Tibial nerve (tissue), 4 donors: ENCODE results near the gene ZGPAT. TPM values are rescaled to one million over a fixed set of nuclear protein-coding genes. Genes with fewer than 3 reads are reported as not detected.

Experiments used
- DNase-seq, 2 donors: peaks; one replicate each; pipeline ENCODE4 v3.0.0-alpha.2; 2019; ENCODE audit warnings: low spot score in 2 of 2
- H3K27ac ChIP-seq, 4 donors: fragments of 200-600 bp; sonication (generic) in 3 of 4; one replicate each; pipeline ENCODE4 v1.5.1; 2017 to 2019; ENCODE audit warnings: mild to moderate bottlenecking in 1 of 4
- H3K27me3 ChIP-seq, 2 donors: fragments of 200-600 bp; sonication (generic) in 1 of 2; one replicate each; pipeline versions ENCODE4 v1.5.1 to v1.6.0; 2017 to 2019
- H3K36me3 ChIP-seq, 3 donors: fragments of 200-600 bp; sonication (generic); one replicate each; pipeline ENCODE4 v1.5.1; 2018 to 2019
- H3K4me1 ChIP-seq, 4 donors: fragments of 200-600 bp; sonication (generic) in 3 of 4; one replicate each; pipeline ENCODE4 v1.5.1; 2017 to 2019
- H3K4me3 ChIP-seq, 4 donors: fragments of 200-600 bp; sonication (generic) in 3 of 4; one replicate each; pipeline ENCODE4 v1.5.1; 2017 to 2019; ENCODE audit warnings: mild to moderate bottlenecking in 1 of 4, moderate library complexity in 1 of 4
- H3K9me3 ChIP-seq, 4 donors: fragments of 200-600 bp; sonication (generic) in 3 of 4; one replicate each; pipeline ENCODE4 v1.5.1; 2017 to 2019
- EP300 ChIP-seq, 2 donors: sonication (generic); formaldehyde crosslinking; IDR thresholded peaks; one replicate each; pipeline ENCODE4 v1.6.1; 2017; ENCODE audit warnings: antibody characterized with exemption in 2 of 2, mild to moderate bottlenecking in 1 of 2
- POLR2A ChIP-seq, 2 donors: fragments of 450-650 bp; IDR thresholded peaks; one replicate each; pipeline ENCODE4 v1.6.1; 2017; ENCODE audit warnings: antibody characterized with exemption in 2 of 2, mild to moderate bottlenecking in 2 of 2, moderate library complexity in 2 of 2
- WGBS, 2 donors: methylation state at CpG; one replicate each; pipeline ENCODE4 v1.1.5; 2018; 5-methylcytosine and 5-hydroxymethylcytosine counted together
- total RNA-seq, 4 donors: library from RNA; depleted of rRNA; stranded (reverse); fragments of >200 nt; gene quantifications; one replicate each; pipeline ENCODE4 v1.1.0, GENCODE V29; 2016
- TF ChIP-seq, protein P1 (sequence below), 5 experiments: fragments of 200-600 bp in 3 of 5; fragments of 450-650 bp in 2 of 5; sonication (generic) in 3 of 5; IDR thresholded peaks; one replicate each; pipeline ENCODE4 v1.5.1; 2016 to 2019; ENCODE audit warnings: antibody characterized with exemption in 5 of 5, mild to moderate bottlenecking in 3 of 5, moderate library complexity in 2 of 5

The ZGPAT gene
- total RNA-seq, 4 donors from 2014 or later = 27.5 to 70.8 (median 40.9) TPM

DNA sequence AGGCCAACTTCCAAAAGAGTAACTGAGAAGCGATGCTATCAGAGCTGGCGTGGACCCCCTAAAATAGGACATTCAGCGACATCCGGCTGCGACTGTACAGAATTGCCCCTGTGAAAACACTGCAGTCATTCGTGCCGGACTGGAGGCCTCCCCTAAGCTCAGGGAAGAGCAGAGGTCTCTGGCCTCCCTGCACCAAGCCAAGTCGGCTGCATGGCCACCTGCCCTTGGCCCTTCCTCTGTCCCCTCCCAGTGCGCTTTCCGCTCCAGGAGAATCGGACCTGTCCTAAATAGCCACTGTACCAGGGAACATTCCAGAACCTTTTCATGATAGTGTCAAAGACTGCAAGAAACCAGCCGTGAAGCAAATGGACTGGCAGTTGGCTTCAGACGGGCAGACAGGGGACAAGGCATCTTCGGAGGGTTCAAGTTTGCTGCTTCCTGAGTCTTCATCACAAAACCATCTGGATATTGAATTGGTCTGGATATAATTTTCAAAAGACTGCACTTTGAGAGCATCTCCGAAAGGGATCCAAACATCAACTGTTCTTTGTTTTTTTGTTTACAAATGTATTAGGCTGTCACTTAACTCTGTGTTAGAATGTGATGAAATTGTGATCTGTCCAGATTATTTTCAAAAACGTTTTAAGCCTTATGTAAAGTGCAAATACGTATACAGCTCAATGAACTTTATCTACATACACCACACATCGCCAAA lies 48.3 kb downstream of the ZGPAT start:
- no peaks in the 10 kb centered on the region for H3K27me3 ChIP-seq
- no peaks in the 10 kb centered on the region for H3K4me1 ChIP-seq
- TF ChIP-seq POLR2A (IDR thresholded peaks at IDR 0.05) (no peak), EP300 (IDR thresholded peaks at IDR 0.05) (no peak)
- TF ChIP-seq, protein P1, sequence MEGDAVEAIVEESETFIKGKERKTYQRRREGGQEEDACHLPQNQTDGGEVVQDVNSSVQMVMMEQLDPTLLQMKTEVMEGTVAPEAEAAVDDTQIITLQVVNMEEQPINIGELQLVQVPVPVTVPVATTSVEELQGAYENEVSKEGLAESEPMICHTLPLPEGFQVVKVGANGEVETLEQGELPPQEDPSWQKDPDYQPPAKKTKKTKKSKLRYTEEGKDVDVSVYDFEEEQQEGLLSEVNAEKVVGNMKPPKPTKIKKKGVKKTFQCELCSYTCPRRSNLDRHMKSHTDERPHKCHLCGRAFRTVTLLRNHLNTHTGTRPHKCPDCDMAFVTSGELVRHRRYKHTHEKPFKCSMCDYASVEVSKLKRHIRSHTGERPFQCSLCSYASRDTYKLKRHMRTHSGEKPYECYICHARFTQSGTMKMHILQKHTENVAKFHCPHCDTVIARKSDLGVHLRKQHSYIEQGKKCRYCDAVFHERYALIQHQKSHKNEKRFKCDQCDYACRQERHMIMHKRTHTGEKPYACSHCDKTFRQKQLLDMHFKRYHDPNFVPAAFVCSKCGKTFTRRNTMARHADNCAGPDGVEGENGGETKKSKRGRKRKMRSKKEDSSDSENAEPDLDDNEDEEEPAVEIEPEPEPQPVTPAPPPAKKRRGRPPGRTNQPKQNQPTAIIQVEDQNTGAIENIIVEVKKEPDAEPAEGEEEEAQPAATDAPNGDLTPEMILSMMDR (IDR thresholded peaks at IDR 0.05) = no peak
- no peaks in the 10 kb centered on the region for H3K9me3 ChIP-seq
- peaks cover 0 to 9% (median 0%) of the 10 kb centered on the region in 3 donors for H3K36me3 ChIP-seq
- H3K27ac ChIP-seq = no peak overlapping the region
- no peak for DNase-seq
- 73 to 83% methylated on average over 18 of the region's 18 CpGs for WGBS, 2 donors
- H3K4me3 ChIP-seq = no peak overlapping the region

DNA sequence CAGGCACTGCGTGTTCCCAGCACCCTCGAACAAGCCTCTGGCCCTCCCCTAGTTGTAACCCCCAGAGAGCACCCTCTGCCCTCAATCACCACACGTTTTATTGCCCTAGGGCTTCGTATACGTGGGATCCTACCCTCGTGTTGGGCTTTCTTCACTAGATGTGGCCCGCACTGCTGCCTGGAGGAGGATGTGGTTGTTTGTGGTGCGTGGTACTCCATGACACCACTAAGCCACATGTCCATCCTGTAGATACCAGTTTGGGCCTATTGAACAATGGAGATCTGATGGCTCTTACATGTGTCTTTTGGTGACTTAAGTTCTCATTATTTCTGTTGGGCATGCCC lies 48.8 kb downstream of the ZGPAT start:
- H3K4me3 ChIP-seq = no peak overlapping the region
- no peaks in the 10 kb centered on the region for H3K27me3 ChIP-seq
- no peaks in the 10 kb centered on the region for H3K9me3 ChIP-seq
- DNase-seq = no peak
- no peaks in the 10 kb centered on the region for H3K4me1 ChIP-seq
- 61 to 64% methylated on average over 8 of the region's 8 CpGs for WGBS, 2 donors
- no peak for TF ChIP-seq EP300 (IDR thresholded peaks at IDR 0.05)
- H3K36me3 ChIP-seq = peaks cover 0 to 9% (median 0%) of the 10 kb centered on the region in 3 donors
- H3K27ac ChIP-seq = no peak overlapping the region

DNA sequence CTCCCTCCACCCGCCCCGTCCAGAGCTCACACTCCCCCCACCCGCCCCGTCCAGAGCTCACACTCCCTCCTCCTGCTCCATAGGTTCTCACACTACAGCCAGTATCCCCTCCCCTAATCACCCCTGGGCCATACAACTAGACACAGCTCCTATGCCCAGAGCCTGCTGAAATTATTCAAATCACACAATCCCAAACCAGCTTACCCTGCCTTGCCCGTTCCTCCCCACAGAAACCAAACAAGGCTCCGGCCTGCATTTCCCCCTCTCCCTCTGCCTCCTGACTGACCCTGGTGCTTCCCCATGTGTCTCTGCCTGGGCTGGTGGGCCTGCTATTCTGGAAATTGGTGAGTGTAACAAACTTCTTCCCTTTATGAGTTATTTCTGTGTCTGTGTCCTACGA lies 50.3 kb downstream of the ZGPAT start:
- TF ChIP-seq, protein P1 (IDR thresholded peaks at IDR 0.05) = no peak
- TF ChIP-seq EP300 (IDR thresholded peaks at IDR 0.05) (no peak), POLR2A (IDR thresholded peaks at IDR 0.05) (no peak)

DNA sequence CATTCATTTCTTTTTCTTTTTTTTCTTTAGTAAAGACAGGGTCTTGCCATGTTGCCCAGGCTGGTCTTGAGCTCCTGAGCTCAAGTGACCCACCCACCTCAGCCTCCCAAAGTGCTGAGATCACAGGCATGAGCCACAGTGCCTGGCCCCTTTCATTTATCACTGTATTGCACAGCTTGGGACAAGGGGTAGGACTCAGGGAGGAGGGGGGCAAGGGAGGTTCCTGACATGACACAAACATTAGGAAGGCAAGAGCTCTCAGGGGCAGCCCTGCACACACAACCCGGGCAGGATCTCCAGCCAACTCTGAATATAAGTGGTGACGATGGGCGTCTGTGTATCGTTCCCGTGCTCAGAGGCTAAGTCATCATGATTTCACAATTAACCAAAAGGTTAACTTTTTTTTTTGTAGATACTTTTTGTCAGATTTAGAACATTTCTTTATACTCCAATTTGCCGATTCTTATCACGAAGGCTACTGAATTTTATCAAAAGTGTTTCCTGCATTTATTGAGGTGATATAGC lies 51.6 kb downstream of the ZGPAT start:
- TF ChIP-seq EP300 (IDR thresholded peaks at IDR 0.05) = no peak
- TF ChIP-seq, protein P1 (IDR thresholded peaks at IDR 0.05) = no peak
- TF ChIP-seq POLR2A (IDR thresholded peaks at IDR 0.05) = no peak
- Histone ChIP-seq H3K36me3 (peaks cover 0 to 9% (median 0%) of the 10 kb centered on the region in 3 donors), H3K9me3 (no peaks in the 10 kb centered on the region), H3K4me1 (no peaks in the 10 kb centered on the region), H3K27me3 (no peaks in the 10 kb centered on the region), H3K4me3 (no peak overlapping the region), H3K27ac (no peak overlapping the region)
- no peak for DNase-seq
- 89 to 91% methylated on average over 7 of the region's 7 CpGs for WGBS, 2 donors

More for the DNA sequence above, 50.3 kb downstream of the ZGPAT start:
- H3K27me3 ChIP-seq = no peaks in the 10 kb centered on the region
- no peak overlapping the region for H3K27ac ChIP-seq
- no peaks in the 10 kb centered on the region for H3K4me1 ChIP-seq
- H3K4me3 ChIP-seq = no peak overlapping the region
- H3K36me3 ChIP-seq = peaks cover 0 to 5% (median 0%) of the 10 kb centered on the region in 3 donors
- 87 to 93% methylated on average over 4 to 5 of the region's 7 CpGs for WGBS, 2 donors
- DNase-seq = no peak
- no peaks in the 10 kb centered on the region for H3K9me3 ChIP-seq

DNA sequence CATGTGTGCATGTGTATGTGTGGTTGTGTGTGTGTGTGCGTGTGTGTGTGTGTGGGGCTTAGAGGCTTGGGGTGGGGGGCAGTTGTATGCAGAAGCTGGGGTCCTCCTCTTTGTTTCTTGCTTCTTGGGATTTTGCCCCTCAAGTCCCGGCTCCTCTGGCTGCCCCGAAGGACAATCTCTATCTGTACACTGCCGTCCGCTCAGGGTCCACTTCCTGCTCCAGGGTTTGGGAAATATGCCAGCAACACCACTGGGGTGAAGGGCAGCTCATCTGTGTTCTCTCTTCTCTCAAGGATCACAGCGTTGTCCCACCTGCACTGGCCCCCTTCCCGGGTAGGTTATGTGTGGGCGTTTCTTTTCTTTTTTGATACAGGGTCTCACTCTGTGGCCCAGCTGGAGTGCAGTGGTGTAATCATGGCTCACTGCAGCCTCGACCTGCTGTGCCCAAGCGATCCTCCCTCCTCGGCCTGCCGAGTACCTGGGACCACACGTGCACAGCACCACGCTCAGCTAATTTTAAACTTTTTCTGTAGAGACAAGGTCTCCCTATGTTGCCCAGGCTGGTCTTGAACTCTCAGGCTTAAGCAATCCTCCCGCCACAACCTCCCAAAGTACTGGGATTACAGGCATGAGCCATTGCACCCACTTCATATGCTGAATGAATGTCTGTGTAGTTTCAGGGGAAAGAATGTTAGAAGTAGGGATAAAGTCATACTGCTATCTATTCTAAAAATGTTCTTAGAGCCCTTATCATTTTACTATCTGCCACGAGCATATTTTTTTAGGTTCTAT lies 57.4 kb downstream of the ZGPAT start:
- no peak for DNase-seq
- 79 to 83% methylated on average over 16 of the region's 16 CpGs for WGBS, 2 donors
- H3K4me3 ChIP-seq = no peak overlapping the region
- no peak overlapping the region for H3K27ac ChIP-seq
- TF ChIP-seq EP300 (IDR thresholded peaks at IDR 0.05) (no peak), POLR2A (IDR thresholded peaks at IDR 0.05) (no peak)
- TF ChIP-seq, protein P1 (IDR thresholded peaks at IDR 0.05) = no peak
- peaks cover 0 to 47% (median 0%) of the 10 kb centered on the region in 3 donors for H3K36me3 ChIP-seq
- H3K9me3 ChIP-seq = no peaks in the 10 kb centered on the region
- no peaks in the 10 kb centered on the region for H3K4me1 ChIP-seq
- no peaks in the 10 kb centered on the region for H3K27me3 ChIP-seq
